Measurements from ENCODE around the gene ISM2. TPM values are rescaled to one million over a fixed set of nuclear protein-coding genes. Genes with fewer than 3 reads are reported as not detected.

ISM2 gene
- total and polyA plus RNA-seq, 9 of the 15 experiments (the other 6 are each of a cell fraction or from before 2014, with no cell fraction given): 0.08 to 0.11 TPM; not detected in 7

DNA sequence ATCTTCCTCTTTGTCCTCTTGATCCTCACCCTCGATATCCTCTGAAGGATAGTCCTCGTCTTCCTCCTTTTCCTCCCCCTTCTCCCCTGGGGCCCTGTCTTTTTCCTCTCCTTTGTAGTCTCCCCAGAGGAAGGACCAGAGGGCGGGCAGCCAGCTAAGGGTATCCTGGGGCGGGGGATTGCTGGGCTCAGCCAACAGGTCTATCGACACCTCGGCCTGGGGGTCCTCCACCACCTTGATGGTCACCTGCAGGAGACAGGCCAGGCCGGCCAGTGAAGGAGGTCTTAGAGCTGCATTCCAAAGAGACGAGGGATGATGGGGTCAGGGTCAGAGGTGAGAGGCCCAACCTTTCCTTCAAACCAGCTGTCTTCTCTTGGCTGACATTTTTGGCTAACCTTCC, 16.2 kb downstream of the ISM2 start:
- intact Hi-C loops (cut with micrococcal nuclease): no loop called here
- no peaks in the 10 kb centered on the region for H3K9me1 ChIP-seq (ENCODE audit: control insufficient read depth, insufficient read depth, low read length)
- TF ChIP-seq ZNF174 (CRISPR knock-in tag; IDR thresholded peaks at IDR 0.05): no peak
- no peak for TF ChIP-seq HNRNPK (IDR thresholded peaks at IDR 0.05; ENCODE audit: low read depth, low read length, poor library complexity, severe bottlenecking)
- no peak for TF ChIP-seq ZNF224 (CRISPR knock-in tag; IDR thresholded peaks at IDR 0.05)
- CTCF ChIA-PET (ENCODE audit: low intra/inter-chr PET ratio): no interaction called here
- H3K4me1 ChIP-seq (replicated peaks in 1 of 2; ENCODE audit: control insufficient read depth in 2 of 2, insufficient read depth in 2 of 2, low read length in 2 of 2): no peaks in the 10 kb centered on the region; a peak in 1 of 5 replicates
- in situ Hi-C loops (cut with MboI): no loop called here
- no TSS peak for BruUV-seq (replicated peaks)
- DNase-seq (ENCODE audit: extremely low read depth in 1 of 4, low spot score in 3 of 4) (no peak), ATAC-seq (no peak), FAIRE-seq (no peak)
- POLR2A ChIA-PET: interaction anchor here (1.0 kb wide), 1 partner anchor 8 kb away, joined by 3 read pairs; no protein-coding TSS in a partner anchor
- H3K27ac ChIP-seq (ENCODE audit: extremely low read depth, low read depth, low read length): no peak overlapping the region
- no peaks in the 10 kb centered on the region for H3K79me2 ChIP-seq (ENCODE audit: control insufficient read depth, insufficient read depth, low read length)
- no peak overlapping the region for H3K4me3 ChIP-seq
- 70% methylated on average over 2 of the region's 8 CpGs for WGBS (ENCODE audit: insufficient coverage, low coverage, missing lambda C conversion rate)
- no peaks in the 10 kb centered on the region for H4K20me1 ChIP-seq (replicated peaks; ENCODE audit: control insufficient read depth, insufficient read depth, low read length)
- H2AFZ ChIP-seq (ENCODE audit: low read depth, low read length): no peak overlapping the region
- H3K36me3 ChIP-seq (ENCODE audit: control insufficient read depth, insufficient read depth, low read length): no peaks in the 10 kb centered on the region
- H3K9ac ChIP-seq (ENCODE audit: insufficient read depth in 1 of 2, low read depth in 2 of 2, low read length in 2 of 2): no peak overlapping the region
- H3K9me3 ChIP-seq (replicated peaks; ENCODE audit: control insufficient read depth, insufficient read depth, low read depth, low read length): no peaks in the 10 kb centered on the region
- H3K4me2 ChIP-seq (ENCODE audit: insufficient read depth, low read length): no peak overlapping the region
- H3K27me3 ChIP-seq (ENCODE audit: control insufficient read depth in 2 of 2, insufficient read depth in 2 of 2, low read length in 2 of 2): peaks cover 2 to 16% of the 10 kb centered on the region in 2 experiments; a peak in 2 of 5 replicates

DNA sequence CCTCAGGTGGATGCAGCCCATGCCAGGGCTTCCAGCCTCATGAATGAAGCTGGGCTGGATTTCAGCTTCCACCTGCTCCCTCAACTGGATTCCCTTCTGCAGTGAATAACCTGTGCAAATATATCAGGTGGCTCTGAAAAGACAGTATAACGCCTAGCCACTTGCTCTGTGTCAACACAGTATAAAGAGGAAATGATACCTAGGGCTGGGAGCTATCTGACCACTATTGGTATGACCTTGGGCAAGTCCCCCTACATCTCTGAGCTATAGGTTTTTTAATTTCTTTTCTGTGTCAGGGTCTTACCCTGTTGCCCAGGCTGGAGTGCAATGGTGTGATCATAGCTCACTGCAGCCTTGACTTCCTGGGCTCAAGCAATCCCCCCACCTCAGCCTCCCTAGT, 19.8 kb downstream of the ISM2 start:
- intact Hi-C loops (cut with micrococcal nuclease) (no loop called here), in situ Hi-C loops (cut with MboI) (no loop called here)
- peaks cover 4 to 37% of the 10 kb centered on the region in 2 experiments; a peak in 4 of 5 replicates for H3K27me3 ChIP-seq (ENCODE audit: control insufficient read depth in 2 of 2, insufficient read depth in 2 of 2, low read length in 2 of 2)
- no peaks in the 10 kb centered on the region for H3K79me2 ChIP-seq (ENCODE audit: control insufficient read depth, insufficient read depth, low read length)
- H3K4me2 ChIP-seq (ENCODE audit: insufficient read depth, low read length): no peak overlapping the region
- ATAC-seq (no peak), DNase-seq (ENCODE audit: extremely low read depth in 1 of 4, low spot score in 3 of 4) (no peak), FAIRE-seq (no peak)
- CTCF ChIA-PET (ENCODE audit: low intra/inter-chr PET ratio): no interaction called here
- H3K9me1 ChIP-seq (ENCODE audit: control insufficient read depth, insufficient read depth, low read length): no peaks in the 10 kb centered on the region
- WGBS (ENCODE audit: insufficient coverage, low coverage, missing lambda C conversion rate): 0% methylated on average over 1 of the region's 1 CpG
- H2AFZ ChIP-seq (ENCODE audit: low read depth, low read length): no peak overlapping the region
- peaks cover 0 to 8% of the 10 kb centered on the region in 2 experiments; a peak in 2 of 5 replicates for H3K4me1 ChIP-seq (replicated peaks in 1 of 2; ENCODE audit: control insufficient read depth in 2 of 2, insufficient read depth in 2 of 2, low read length in 2 of 2)
- no peak overlapping the region for H3K4me3 ChIP-seq
- H3K36me3 ChIP-seq (ENCODE audit: control insufficient read depth, insufficient read depth, low read length): no peaks in the 10 kb centered on the region
- POLR2A ChIA-PET: interaction anchor here (0.6 kb wide), 1 partner anchor 172 kb away, joined by 3 read pairs; no protein-coding TSS in a partner anchor
- no TSS peak for BruUV-seq (replicated peaks)
- H3K9ac ChIP-seq (ENCODE audit: insufficient read depth in 1 of 2, low read depth in 2 of 2, low read length in 2 of 2): no peak overlapping the region
- no peaks in the 10 kb centered on the region for H4K20me1 ChIP-seq (replicated peaks; ENCODE audit: control insufficient read depth, insufficient read depth, low read length)
- H3K27ac ChIP-seq (ENCODE audit: extremely low read depth, low read depth, low read length): no peak overlapping the region
- no peaks in the 10 kb centered on the region for H3K9me3 ChIP-seq (replicated peaks; ENCODE audit: control insufficient read depth, insufficient read depth, low read depth, low read length)
- TF ChIP-seq SMARCB1 (IDR thresholded peaks at IDR 0.05; ENCODE audit: insufficient read length, low read depth): no peak
- TF ChIP-seq NR1H2 (CRISPR knock-in tag; IDR thresholded peaks at IDR 0.05): no peak
- no peak for TF ChIP-seq RB1 (IDR thresholded peaks at IDR 0.05; ENCODE audit: low read depth)
- TF ChIP-seq ARNT (IDR thresholded peaks at IDR 0.05): no peak
- TF ChIP-seq ZKSCAN3 (CRISPR knock-in tag; IDR thresholded peaks at IDR 0.05): no peak
- TF ChIP-seq ZFP1 (CRISPR knock-in tag; IDR thresholded peaks at IDR 0.05): no peak
- TF ChIP-seq, protein P1, sequence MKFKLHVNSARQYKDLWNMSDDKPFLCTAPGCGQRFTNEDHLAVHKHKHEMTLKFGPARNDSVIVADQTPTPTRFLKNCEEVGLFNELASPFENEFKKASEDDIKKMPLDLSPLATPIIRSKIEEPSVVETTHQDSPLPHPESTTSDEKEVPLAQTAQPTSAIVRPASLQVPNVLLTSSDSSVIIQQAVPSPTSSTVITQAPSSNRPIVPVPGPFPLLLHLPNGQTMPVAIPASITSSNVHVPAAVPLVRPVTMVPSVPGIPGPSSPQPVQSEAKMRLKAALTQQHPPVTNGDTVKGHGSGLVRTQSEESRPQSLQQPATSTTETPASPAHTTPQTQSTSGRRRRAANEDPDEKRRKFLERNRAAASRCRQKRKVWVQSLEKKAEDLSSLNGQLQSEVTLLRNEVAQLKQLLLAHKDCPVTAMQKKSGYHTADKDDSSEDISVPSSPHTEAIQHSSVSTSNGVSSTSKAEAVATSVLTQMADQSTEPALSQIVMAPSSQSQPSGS (CRISPR knock-in tag; IDR thresholded peaks at IDR 0.05): no peak
- TF ChIP-seq, protein P2, sequence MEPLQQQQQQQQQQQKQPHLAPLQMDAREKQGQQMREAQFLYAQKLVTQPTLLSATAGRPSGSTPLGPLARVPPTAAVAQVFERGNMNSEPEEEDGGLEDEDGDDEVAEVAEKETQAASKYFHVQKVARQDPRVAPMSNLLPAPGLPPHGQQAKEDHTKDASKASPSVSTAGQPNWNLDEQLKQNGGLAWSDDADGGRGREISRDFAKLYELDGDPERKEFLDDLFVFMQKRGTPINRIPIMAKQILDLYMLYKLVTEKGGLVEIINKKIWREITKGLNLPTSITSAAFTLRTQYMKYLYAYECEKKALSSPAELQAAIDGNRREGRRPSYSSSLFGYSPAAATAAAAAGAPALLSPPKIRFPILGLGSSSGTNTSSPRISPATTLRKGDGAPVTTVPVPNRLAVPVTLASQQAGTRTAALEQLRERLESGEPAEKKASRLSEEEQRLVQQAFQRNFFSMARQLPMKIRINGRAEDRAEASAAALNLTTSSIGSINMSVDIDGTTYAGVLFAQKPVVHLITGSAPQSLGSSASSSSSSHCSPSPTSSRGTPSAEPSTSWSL (CRISPR knock-in tag; IDR thresholded peaks at IDR 0.05; ENCODE audit: borderline replicate concordance): no peak
- TF ChIP-seq, protein P3, sequence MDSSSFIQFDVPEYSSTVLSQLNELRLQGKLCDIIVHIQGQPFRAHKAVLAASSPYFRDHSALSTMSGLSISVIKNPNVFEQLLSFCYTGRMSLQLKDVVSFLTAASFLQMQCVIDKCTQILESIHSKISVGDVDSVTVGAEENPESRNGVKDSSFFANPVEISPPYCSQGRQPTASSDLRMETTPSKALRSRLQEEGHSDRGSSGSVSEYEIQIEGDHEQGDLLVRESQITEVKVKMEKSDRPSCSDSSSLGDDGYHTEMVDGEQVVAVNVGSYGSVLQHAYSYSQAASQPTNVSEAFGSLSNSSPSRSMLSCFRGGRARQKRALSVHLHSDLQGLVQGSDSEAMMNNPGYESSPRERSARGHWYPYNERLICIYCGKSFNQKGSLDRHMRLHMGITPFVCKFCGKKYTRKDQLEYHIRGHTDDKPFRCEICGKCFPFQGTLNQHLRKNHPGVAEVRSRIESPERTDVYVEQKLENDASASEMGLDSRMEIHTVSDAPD (CRISPR knock-in tag; IDR thresholded peaks at IDR 0.05): no peak
- no peak for TF ChIP-seq ZNF239 (CRISPR knock-in tag; IDR thresholded peaks at IDR 0.05)
- no peak for TF ChIP-seq DNMT1 (IDR thresholded peaks at IDR 0.05)
